Measurements from ENCODE around the gene TAS2R14.

DNA sequence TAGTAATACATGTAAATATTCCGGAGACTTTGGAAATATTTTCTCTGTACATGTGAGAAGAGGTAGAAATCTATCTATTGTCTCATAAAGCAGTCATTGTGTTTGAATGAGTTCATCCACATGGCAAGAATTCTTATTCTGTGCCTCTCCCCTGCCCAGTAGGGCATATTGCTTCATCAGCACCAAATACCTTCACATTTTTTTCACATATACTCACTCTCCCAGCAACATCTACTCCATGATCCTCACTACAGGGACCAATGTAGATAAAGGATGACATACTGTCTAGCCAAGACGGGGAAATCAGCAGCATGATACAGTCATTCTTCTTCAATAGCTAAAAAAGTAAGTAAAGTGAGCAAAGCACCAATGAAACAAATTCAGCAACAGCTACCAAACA, 1.3 kb upstream of the TAS2R14 start:
- TF ChIP-seq, protein P1, sequence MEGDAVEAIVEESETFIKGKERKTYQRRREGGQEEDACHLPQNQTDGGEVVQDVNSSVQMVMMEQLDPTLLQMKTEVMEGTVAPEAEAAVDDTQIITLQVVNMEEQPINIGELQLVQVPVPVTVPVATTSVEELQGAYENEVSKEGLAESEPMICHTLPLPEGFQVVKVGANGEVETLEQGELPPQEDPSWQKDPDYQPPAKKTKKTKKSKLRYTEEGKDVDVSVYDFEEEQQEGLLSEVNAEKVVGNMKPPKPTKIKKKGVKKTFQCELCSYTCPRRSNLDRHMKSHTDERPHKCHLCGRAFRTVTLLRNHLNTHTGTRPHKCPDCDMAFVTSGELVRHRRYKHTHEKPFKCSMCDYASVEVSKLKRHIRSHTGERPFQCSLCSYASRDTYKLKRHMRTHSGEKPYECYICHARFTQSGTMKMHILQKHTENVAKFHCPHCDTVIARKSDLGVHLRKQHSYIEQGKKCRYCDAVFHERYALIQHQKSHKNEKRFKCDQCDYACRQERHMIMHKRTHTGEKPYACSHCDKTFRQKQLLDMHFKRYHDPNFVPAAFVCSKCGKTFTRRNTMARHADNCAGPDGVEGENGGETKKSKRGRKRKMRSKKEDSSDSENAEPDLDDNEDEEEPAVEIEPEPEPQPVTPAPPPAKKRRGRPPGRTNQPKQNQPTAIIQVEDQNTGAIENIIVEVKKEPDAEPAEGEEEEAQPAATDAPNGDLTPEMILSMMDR (IDR thresholded peaks at IDR 0.05): no peak
- no peak for TF ChIP-seq POLR2A (IDR thresholded peaks at IDR 0.05)
- no peak for TF ChIP-seq POLR2AphosphoS5 (IDR thresholded peaks at IDR 0.05)
- TF ChIP-seq EP300 (IDR thresholded peaks at IDR 0.05): no peak
